Activated T-helper 1 cell treated with anti-CD3 and anti-CD28 coated beads, Interleukin-2, amount 50 U/mL, for 16 hours (primary cell): ENCODE results near the gene ASTN2.

Experiments
- DNase-seq, 2 donors: peaks; one replicate each; pipeline ENCODE4 v3.0.0-alpha.2; 2020; ENCODE audit warnings: low read depth in 1 of 2, low spot score in 1 of 2

The ASTN2 gene

GRCh38 chr9:117123729-117124128 lies 291.1 kb downstream of the ASTN2 start:
- no peak for DNase-seq

DNA sequence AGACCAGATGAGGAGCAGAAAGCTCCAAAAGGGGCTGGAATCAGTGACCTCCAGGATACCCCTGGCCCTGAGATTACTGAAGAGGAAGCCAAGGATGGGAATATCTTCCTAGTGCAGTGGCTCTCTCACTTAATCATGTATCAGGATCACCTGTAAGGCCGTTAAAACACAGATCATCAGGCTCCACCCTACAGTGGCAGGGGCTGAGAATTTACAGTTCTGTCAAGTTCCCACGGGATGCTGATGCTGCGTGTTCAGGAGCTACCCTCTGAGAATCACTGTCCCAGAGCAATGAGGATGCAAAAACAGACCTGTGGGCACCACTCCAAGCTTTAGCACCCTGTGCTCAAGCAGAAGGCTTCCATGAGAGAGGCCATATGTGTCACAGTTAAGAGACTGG lies 291.9 kb downstream of the ASTN2 start:
- DNase-seq: no peak

- DNase-seq: no peak
Observed at GRCh38 chr9:117122102-117122501, 292.8 kb downstream of the ASTN2 start.

GRCh38 chr9:117121316-117121715 lies 293.5 kb downstream of the ASTN2 start:
- no peak for DNase-seq

DNA sequence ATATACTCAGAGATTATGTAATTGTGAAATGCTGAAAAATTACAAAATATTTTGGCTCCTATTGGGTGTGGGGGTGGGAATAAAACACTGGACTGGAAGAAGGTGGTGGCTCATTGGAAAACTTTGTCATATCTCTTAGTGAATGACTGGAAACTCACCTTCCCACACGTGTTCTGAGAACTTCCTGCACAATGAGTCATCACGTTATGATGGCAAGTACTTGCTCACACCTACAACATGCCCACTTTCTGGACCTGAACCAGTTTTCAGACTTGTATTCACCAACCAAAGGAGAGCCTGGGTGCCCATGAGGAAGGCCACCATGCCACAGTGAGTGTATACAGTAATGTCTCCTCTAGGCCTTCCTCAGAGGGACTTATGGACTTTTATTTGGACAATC lies 294.8 kb downstream of the ASTN2 start:
- DNase-seq: no peak

- DNase-seq: no peak
Observed at GRCh38 chr9:117116084-117116483, 298.8 kb downstream of the ASTN2 start.

DNA sequence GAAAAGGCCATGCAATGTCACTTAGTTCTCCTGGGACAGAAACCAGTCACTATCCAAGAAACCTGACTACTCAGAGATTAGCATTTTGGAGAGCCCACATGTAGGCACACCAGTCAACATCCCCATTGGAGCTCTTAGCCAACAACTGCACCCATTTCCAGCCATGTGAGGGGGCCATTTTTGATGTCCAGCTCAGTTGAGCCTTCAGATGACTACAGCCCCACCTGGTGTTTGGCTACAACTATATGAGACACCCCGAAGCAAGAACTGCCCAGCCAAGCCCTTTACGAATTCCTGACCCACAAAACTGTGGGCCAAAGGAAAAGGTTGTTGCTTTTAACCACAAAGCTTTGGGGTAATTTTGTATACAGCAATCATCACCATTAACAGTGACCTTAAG lies 300.1 kb downstream of the ASTN2 start:
- DNase-seq: no peak

DNA sequence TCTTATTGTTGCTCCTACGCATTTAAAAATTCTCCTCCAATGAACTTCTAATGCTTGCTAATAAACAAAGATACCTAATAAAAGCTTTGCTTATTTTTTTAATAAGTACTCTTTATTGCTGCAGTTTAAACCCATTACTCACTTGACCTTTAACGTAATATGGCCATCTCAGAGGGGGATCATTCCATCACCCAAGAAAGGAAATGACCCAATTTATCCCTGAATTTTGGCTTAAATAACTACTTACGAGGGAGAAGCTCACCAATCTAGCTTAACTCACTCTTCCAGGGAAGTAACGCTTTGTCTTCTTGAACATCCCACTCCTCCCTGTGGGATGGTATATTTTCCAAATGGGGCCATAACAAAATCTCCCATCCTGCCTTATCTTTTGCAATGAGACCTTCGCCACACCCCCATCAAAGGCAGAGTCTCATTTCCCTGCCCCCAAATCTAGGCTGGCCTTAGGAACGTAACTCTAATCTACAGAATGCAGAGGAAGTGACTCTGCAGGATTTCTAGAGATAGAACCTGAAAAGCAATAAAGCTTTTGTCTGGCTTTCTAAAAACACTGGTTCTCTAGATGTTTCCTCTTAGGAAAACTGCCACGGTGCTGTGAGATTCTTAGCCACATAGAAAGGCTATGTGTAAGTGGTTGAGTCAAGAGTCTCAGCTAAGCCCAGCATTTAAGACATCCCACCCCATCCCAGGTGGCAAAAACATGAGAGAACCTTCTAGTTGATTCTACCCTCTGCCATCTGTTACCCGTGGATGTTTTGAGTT lies 310.0 kb downstream of the ASTN2 start:
- DNase-seq: no peak

DNA sequence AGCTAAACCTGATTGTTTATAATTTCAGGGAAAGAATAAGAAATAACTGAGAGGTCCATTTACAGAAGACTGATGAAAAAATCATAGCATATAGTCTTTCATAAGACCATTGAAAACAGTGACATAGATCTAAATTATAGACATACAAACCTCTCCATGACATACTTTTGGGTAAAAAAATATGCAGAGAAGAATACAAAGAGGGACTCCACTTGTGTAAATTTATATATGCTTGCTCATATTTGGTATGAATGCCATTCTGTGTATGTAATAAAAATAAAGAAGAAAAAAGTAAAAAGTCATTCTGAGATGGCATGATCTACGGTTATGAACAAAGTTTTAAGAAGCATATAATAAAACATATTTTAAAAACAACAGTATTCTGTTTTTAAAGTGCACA lies 310.7 kb downstream of the ASTN2 start:
- DNase-seq: no peak

DNA sequence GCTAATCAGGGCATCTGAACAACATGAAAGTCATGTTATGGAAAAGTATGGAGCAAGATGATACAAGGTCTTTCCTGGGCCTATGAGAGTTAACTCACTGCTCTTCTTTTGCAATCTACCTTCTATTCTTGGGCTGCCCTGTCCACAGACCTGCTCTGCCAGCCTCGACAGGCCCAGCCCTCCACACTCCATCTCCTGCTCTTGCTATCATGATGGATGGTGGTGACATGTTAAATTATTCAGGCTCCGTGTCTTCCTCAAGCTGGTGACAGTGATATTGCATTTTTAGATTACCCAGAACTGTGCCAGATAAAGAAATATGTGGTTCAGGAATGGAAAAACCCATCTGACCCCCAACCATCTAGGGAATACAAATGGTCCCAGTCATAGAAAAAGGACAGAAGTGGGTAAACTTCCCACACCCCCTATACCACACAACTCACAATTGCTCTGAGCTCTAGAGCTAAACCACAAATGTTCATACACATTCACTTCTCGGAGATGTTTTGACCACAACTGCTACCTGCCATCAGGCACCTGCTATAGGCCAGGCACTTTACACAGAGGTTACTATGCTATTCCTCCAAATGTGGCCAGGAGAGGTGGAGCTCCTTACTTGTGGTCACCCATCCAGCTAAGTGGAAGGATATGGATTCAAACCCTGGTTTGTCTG lies 311.3 kb downstream of the ASTN2 start:
- no peak for DNase-seq

DNA sequence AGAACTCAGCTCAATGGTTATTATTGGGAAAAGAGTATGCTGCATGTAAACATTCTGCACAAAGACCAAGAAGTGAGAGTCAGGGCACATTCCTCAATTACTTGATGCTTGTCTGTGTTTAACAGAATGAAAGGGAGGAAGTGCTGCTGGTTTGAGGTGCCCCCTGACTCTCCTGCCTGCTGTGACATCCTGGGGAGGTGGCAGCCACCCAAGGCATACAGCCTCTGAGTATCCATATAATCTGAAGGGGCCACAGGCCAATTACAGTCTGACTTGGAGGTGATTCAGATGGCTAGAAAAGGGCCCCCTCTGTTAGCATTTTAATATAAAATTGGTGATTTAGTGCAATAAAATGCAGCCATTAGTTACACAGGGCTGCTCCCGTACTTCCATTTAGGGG lies 313.8 kb downstream of the ASTN2 start:
- no peak for DNase-seq

- no peak for DNase-seq
Observed at GRCh38 chr9:117098331-117098730, 316.5 kb downstream of the ASTN2 start.

DNA sequence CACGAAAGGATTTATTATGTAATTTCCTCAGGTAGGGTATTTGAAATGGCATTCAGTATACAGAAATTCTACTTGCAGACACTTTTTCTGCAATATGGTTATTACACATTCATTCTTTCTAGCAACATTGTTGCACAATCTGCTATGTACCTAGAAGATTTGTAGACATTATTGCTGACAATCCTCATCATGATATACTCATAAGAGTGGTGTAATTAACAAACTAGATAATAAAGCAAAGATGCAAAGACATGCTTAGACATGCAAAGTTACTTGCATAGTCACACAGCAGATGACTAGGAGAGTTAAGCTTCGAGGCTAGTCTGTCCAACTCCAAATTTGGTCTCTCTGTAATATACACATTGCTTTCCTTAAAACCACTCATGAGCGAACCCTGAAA lies 317.1 kb downstream of the ASTN2 start:
- DNase-seq: no peak

DNA sequence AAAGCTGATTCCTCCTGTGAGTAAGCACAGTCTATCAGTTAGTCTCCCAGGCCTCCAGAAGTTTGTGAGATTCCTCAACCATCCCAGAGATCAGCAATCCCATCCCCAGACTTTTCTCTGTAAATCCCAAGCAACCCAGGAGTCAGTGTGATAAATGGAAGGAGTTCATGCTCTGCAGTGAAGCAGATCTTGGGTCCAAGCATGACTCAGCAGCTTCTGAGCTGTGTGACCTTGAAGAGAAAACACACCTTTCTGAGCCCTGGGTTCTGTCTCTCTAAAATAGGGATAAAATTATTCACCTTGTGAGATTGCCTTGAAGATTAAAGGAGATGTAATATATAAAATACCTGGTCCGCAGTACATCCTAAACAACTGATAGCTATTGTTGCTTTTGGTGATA lies 318.7 kb downstream of the ASTN2 start:
- DNase-seq: no peak

DNA sequence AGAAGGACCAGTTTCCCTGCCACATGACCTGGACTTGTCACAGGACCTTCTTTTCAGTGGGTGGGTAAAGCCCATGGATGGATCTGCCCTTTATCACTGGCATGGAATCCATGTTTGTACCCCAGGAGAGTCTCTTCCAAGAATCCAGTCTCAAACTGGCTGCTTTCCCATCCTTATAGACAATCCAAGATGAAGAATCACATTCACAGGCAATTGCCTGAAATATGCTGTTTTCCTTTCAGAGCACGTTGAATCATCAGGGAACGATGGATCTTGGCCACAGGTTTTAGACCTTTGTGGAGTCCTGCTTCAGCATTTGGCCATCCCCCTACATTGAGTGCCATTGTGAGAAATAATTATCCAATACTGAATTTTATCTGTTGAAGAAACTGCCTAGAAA lies 319.8 kb downstream of the ASTN2 start:
- no peak for DNase-seq

DNA sequence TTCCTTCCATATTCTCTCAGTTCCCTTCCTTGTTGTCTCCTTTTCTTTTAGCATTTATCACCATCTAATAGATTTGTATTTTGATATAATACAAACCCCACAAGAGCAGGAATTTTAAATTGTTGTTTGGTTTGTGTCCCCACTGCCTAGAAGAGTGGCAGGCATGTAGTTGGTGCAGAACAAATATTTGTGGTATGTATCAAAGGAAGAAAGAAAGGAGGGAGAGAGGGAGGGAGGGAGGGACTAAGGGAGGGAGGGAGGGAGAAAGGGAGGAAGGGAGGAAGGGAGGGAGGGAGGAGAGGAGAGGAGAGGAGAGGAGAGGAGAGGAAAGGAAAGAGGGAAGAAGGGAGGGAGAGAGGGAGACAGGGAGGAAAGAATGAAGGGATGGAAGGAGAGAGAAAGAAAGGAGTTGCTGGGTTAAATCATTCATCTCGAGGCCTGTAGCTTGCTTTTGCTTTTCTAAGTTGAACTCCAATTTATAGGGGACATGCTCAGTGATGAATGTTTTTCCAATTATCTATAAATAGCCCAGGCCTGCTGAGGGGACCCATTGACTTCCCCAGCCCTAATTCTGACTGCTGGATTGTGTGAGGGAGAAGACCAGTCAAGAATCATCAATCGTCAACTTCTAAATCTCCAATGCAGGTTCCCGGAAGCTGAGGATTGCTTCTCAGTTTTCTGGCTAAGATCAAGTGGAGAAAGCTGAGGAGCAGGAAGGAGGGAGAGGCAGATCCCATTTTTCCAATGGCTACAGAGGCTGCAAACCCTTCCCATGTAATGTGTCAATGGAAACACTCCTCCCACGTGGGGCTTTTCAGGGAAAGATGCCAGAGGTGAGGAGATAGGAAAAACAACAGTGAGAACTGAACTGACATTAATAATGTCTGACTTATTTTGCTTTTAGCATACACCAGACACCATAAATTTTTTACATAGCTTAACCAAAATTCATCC lies 320.7 kb downstream of the ASTN2 start:
- DNase-seq: no peak

GRCh38 chr9:117092582-117092981 lies 322.3 kb downstream of the ASTN2 start:
- no peak for DNase-seq

GRCh38 chr9:117091529-117091928 lies 323.3 kb downstream of the ASTN2 start:
- no peak for DNase-seq

DNA sequence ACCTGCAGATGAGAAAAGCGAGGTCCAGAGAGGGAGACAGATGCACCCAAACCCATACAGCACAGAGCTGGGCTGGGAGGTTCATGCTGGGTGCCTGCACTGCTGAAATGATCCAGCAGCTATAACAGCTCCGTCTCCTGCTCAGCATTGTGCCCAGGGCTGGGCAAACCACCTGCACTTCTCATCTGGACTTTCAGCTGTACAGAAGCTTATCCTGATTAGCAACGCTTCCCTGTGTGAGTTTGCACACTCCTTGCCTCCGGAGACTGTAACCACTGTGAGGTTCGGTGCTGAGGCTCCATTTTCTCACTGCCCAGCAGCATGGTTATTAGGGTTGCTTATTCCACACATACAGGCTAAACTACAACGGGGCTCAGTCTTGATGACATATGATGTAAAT lies 326.1 kb downstream of the ASTN2 start:
- no peak for DNase-seq

- DNase-seq: no peak
Observed at GRCh38 chr9:117088140-117088539, 326.7 kb downstream of the ASTN2 start.

GRCh38 chr9:117084221-117084620 lies 330.6 kb downstream of the ASTN2 start:
- DNase-seq: no peak

DNA sequence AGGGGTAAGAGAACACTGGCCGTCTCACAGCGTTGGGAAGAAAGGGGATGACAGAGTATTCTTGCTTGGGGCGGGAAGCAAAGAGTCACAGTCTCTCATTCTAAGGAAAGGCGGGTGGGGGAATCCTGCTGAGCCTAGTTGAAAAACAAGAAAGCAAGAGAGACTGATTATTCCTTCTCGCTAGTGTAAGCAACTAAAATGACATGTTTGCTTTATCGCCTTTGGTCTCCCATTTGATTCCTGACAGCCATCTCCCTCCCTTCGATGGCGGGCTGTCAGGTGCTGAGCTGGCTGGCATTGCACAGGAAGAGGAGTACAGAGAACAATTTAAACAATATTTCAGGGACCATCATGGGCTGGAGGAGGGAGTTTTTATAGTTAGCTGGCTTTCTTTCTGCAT lies 331.3 kb downstream of the ASTN2 start:
- DNase-seq: no peak
